NCI-H748 treated with DMSO at 0.1 percent for 48 hours (cell line): Measurements from ENCODE around the gene SPOCK2.

Experiments used
- DNase-seq: peaks from one replicate; lab custom pipeline; 2025; lab: John Stamatoyannopoulos, UW

SPOCK2 gene

DNA sequence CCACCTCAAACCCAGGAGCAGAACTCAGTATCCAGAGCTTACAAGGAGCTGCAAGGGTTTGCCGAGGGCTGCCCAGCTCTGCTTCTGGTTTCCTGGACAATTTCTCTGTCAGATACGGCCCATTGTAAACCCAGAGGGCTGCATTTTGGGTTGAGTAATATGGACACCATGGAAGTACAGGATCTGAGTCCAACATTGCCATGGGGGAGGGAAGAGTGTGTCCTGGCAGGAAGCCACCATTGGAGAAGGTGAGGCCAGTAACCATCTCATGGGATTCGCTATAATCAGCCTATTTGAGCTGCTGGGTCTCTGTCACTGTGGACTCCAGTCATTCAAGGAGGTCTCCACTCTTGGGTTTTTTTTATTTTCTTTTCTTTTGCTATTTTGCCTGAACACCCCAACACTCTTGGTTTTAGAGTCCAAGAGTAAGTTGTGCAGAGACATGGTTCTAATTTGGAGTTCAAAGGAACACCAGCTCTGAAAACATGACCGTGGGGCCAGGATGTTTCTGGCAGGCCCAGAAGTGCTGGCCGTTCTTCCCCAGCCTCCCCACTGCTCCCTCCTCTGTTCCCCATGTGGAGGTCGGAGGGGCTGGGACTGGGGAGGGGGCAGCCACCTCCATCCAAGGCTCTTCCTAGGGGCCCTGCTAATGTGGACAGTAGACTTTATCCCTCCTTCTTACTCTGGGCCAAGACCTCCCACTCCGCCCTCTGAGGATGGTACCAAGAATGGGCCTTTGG, 77.9 kb downstream of the SPOCK2 start:
- no peak for DNase-seq

DNA sequence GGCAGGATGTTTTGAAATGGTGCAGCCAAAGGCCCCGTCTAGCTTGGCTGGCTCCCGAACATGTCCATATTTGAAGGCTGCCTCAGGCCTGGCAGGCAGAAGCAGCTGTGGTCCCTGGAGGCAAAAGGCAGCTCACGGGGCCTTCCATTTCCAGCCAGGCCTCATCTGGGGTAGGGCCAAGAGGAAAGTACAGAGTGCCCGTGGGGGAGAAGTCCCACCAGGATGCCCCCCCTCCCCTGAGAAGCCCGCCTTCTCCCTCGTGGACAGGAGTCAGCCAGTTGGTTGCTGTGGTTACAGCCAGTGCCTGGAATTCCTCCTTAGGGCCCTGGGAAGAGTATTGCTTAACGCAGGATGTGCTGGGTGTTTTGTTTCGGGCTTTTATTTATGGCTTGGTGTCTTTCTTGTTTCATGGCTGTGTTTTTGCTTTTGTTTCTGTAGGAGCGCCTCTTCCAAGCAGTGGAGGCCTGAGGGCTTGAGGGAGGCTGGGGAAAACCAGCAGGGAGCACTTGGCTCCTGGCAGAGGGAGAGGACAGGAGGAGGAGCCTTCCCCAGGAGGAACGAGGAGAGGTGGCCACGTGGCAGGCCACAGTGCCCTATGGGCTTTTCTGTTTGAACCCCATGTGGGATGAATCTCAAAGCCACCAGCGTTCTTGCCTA, 78.8 kb downstream of the SPOCK2 start:
- no peak for DNase-seq

DNA sequence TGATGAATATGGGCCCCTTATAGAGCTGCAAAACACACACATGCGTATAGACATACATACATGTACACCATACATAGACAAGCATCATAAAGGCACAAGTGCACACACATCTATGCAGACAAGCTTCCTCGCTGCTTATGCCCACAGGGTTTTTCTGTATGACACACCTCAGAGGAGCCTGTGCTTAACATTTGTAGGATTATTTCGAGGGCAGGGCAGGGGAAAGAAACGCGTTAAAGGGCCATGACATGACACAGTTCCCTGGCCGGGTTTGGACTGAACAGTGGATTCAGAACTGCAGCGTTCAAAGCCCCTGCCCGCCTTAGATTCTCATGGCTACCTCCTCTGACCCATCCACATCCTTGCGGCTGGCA, 79.3 kb downstream of the SPOCK2 start:
- DNase-seq, result no peak
